RWPE1 (cell line): ENCODE results near the gene C1orf35.
A peak's percentile ranks its signal among the peaks of the same experiment; 100 is the strongest.

Experiments
- CTCF ChIA-PET: fragments of 350-600 bp; sonication (Branson Sonifier 250); formaldehyde crosslinking; extraction: SDS; loops from one replicate; lab custom pipeline; 2021; lab: Yijun Ruan, JAX
- POLR2A ChIA-PET: fragments of 400-600 bp; formaldehyde crosslinking; extraction: SDS; loops from one replicate; lab custom pipeline; 2020; ENCODE audit warnings: antibody characterized with exemption; ENCODE audit not compliant: low non-redundant PET; lab: Yijun Ruan, JAX
- DNase-seq: peaks from one replicate; pipeline ENCODE4 v3.0.0; 2012; ENCODE audit warnings: low spot score
- H3K27ac ChIP-seq: fragments of 450-650 bp; 2 replicates; pipeline ENCODE4 v1.5.1; 2017
- TF ChIP-seq, protein P1 (sequence below): fragments of 450-650 bp; conservative IDR thresholded peaks from 2 replicates; pipeline ENCODE4 v1.5.1; 2017; ENCODE audit warnings: low read depth, mild to moderate bottlenecking

The C1orf35 gene

DNA sequence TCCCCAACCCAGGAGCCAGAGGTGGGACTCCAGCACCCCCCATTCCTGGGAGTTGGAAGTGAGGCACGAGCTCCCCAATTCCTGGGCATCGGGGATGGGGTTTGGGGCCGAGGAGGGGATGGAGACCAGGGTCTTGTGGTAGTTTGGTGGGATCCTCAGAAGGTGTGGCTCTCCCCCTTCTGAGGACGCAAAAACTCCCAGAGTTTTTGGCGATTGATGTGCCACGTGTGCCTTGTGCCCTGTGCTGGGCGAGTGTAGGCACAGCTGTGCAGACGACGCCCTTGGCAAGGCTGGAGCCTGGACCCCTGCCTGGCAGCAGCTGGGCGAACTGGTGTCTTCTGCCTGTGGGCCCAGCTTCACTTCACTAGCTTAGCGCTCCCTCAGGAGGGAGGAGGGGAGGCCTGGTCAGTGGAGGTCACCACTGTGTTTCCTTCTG is 39.6 kb upstream of the C1orf35 start:
- CTCF ChIA-PET, result interaction anchor here (0.5 kb wide), 1 partner anchor 329 kb away, joined by 5 read pairs; no protein-coding TSS in a partner anchor
- no peak for DNase-seq
- POLR2A ChIA-PET, result no interaction called here
- H3K27ac ChIP-seq, result peak overlapping the region; percentile 100
- TF ChIP-seq, protein P1, sequence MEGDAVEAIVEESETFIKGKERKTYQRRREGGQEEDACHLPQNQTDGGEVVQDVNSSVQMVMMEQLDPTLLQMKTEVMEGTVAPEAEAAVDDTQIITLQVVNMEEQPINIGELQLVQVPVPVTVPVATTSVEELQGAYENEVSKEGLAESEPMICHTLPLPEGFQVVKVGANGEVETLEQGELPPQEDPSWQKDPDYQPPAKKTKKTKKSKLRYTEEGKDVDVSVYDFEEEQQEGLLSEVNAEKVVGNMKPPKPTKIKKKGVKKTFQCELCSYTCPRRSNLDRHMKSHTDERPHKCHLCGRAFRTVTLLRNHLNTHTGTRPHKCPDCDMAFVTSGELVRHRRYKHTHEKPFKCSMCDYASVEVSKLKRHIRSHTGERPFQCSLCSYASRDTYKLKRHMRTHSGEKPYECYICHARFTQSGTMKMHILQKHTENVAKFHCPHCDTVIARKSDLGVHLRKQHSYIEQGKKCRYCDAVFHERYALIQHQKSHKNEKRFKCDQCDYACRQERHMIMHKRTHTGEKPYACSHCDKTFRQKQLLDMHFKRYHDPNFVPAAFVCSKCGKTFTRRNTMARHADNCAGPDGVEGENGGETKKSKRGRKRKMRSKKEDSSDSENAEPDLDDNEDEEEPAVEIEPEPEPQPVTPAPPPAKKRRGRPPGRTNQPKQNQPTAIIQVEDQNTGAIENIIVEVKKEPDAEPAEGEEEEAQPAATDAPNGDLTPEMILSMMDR, result no peak

GRCh38 chr1:228142155-228142691 is 39.1 kb upstream of the C1orf35 start:
- H3K27ac ChIP-seq, result peak overlapping the region; percentile 100
- TF ChIP-seq, protein P1, result no peak
- POLR2A ChIA-PET, result no interaction called here
- CTCF ChIA-PET, result no interaction called here
- DNase-seq, result no peak

DNA sequence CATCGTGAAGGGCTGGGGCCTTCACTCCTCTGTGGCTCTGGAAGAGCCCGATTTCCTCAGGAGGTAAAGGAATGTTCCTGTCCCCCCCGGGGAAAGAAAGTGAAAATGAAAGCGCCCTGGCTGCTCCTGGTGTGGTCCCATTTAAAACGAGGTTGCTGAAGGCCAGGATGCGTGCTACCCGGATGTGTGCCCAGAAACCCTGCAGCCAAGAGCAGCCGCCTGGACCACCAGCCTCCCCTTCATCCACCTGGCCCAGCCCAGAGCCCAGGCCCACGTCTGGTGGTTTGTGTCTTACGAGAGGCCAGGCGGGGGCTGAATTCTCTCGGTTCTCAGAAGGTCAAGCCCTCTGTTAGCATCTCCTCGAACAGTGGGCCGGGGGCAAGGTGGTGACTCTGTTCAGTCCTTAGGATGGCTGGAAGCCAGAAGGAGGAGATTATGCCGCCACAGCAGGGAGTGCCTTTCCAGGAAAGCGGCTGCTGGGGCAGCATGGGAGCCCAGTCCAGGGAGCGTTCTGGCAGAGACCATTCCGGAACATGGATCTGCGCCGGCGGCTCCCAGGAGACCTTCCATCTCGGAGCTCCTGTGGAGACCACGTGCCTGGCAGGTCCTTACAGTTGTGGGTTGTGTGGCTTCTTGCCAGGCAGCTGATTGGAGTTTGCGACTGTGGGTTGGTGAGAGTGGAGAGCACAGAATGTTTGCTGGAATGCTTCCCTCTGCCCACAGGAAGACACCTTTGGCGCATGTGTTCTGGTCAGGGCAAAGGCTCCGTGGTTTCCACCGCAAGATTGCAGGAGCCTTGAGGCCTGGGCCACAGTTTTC is 38.3 kb upstream of the C1orf35 start:
- CTCF ChIA-PET, result no interaction called here
- peak overlapping the region; percentile 100 for H3K27ac ChIP-seq
- DNase-seq, result peak; percentile 55
- POLR2A ChIA-PET, result no interaction called here
- TF ChIP-seq, protein P1, result no peak

DNA sequence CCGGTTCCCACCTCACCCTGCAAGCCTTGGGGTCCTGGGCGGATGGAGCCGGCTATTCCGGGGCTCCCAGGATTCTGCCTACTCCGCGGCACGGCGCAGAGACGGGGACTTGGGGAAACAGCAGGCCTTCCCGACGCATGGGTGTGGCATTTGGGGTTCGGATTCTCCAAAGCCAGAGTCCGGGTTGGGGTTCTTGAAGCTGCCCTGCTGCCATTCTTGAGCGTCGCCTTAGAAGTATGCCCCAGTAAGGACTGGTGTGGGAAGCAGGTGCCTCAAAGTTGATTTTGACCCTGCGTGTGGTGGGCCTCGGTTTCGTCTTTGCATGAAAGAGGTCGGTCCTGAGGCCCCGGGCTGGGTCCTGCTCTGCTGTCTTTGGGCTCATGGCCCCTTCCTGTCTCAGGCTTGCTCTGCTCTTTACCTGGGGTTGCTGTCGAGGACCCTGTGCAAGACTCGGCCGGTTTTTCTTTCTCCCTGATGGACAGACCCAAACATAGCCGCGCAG is 37.6 kb upstream of the C1orf35 start:
- peak overlapping the region; percentile 100 for H3K27ac ChIP-seq
- CTCF ChIA-PET, result interaction anchor here (0.6 to 0.9 kb wide), 4 partner anchors 7 to 373 kb away, joined by 3 to 4 read pairs (median 3); partner anchors contain the start of gene IBA57

DNA sequence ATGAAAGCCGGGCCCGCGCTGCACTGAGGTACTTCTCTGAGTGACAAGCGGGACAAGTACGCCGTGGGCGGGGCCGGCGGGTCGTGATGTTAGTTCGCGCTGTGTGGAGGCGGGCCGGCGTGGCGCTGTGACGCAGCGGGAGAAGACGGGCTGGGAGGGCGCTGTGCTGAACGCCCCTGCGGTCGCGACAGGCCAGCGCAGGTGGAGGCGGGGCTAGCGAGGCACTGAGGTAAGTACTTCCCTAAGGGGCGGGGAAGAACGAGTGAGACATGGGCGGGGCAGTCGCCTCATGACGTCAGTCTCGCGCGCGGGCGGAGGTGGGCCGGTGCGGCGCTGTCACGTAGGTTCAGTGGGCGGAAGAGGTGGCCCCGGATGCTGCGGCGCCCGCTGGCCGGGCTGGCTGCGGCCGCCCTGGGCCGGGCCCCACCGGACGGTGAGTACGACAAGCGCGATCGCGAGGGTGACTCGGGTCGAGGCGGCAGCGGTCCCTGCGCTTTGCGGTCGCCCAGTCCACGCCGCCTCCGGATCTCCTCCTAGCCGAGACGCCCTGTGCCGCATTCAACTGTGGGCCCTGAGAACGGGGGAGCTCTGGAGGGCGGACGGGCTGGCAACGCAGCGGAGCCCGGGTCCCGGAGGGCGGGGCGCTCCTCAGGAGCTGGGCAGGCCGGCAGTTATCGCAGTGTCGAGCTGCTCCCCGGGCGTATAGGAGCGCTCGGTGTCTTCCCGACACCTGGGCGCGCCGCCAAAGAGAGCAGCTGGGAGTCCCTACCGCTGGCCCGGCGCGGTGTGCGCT is 37.0 kb upstream of the C1orf35 start, which contains the start of gene GUK1:
Gene GUK1, plus strand, starts transcription at position 349 of the 793 bp plus-strand sequence. Its CDS starts 24 bp downstream, at position 373.
- TF ChIP-seq, protein P1, result no peak; the same call in 1 of the 2 replicates
- peak within 1 kb of the TSS; percentile 100 for H3K27ac ChIP-seq
- peak; percentile 96 for DNase-seq
- CTCF ChIA-PET, result interaction anchor here (0.6 to 0.9 kb wide), 4 partner anchors 8 to 374 kb away, joined by 3 to 4 read pairs (median 3); partner anchors contain the start of gene IBA57
- POLR2A ChIA-PET, result interaction anchor here (0.6 to 1.1 kb wide), 4 partner anchors 21 to 26 kb away, joined by 3 to 5 read pairs (median 3); no protein-coding TSS in a partner anchor

More for the DNA sequence above, 37.6 kb upstream of the C1orf35 start:
- TF ChIP-seq, protein P1, result no peak
- no peak for DNase-seq
- POLR2A ChIA-PET, result interaction anchor here (0.6 to 1.1 kb wide), 4 partner anchors 20 to 26 kb away, joined by 3 to 5 read pairs (median 3); no protein-coding TSS in a partner anchor
